Tibial nerve (tissue), 4 donors: ENCODE measurements around the gene EXOC4. TPM values are rescaled to one million over a fixed set of nuclear protein-coding genes. Genes with fewer than 3 reads are reported as not detected.

Experiments used
- DNase-seq, 2 donors: peaks; one replicate each; pipeline ENCODE4 v3.0.0-alpha.2; 2019; ENCODE audit warnings: low spot score in 2 of 2
- H3K27ac ChIP-seq, 4 donors: fragments of 200-600 bp; sonication (generic) in 3 of 4; one replicate each; pipeline ENCODE4 v1.5.1; 2017 to 2019; ENCODE audit warnings: mild to moderate bottlenecking in 1 of 4
- H3K27me3 ChIP-seq, 2 donors: fragments of 200-600 bp; sonication (generic) in 1 of 2; one replicate each; pipeline versions ENCODE4 v1.5.1 to v1.6.0; 2017 to 2019
- H3K36me3 ChIP-seq, 3 donors: fragments of 200-600 bp; sonication (generic); one replicate each; pipeline ENCODE4 v1.5.1; 2018 to 2019
- H3K4me1 ChIP-seq, 4 donors: fragments of 200-600 bp; sonication (generic) in 3 of 4; one replicate each; pipeline ENCODE4 v1.5.1; 2017 to 2019
- H3K4me3 ChIP-seq, 4 donors: fragments of 200-600 bp; sonication (generic) in 3 of 4; one replicate each; pipeline ENCODE4 v1.5.1; 2017 to 2019; ENCODE audit warnings: mild to moderate bottlenecking in 1 of 4, moderate library complexity in 1 of 4
- H3K9me3 ChIP-seq, 4 donors: fragments of 200-600 bp; sonication (generic) in 3 of 4; one replicate each; pipeline ENCODE4 v1.5.1; 2017 to 2019
- EP300 ChIP-seq, 2 donors: sonication (generic); formaldehyde crosslinking; IDR thresholded peaks; one replicate each; pipeline ENCODE4 v1.6.1; 2017; ENCODE audit warnings: antibody characterized with exemption in 2 of 2, mild to moderate bottlenecking in 1 of 2
- POLR2A ChIP-seq, 2 donors: fragments of 450-650 bp; IDR thresholded peaks; one replicate each; pipeline ENCODE4 v1.6.1; 2017; ENCODE audit warnings: antibody characterized with exemption in 2 of 2, mild to moderate bottlenecking in 2 of 2, moderate library complexity in 2 of 2
- WGBS, 2 donors: methylation state at CpG; one replicate each; pipeline ENCODE4 v1.1.5; 2018; 5-methylcytosine and 5-hydroxymethylcytosine counted together
- total RNA-seq, 4 donors: library from RNA; depleted of rRNA; stranded (reverse); fragments of >200 nt; gene quantifications; one replicate each; pipeline ENCODE4 v1.1.0, GENCODE V29; 2016
- TF ChIP-seq, protein P1 (sequence below), 5 experiments: fragments of 200-600 bp in 3 of 5; fragments of 450-650 bp in 2 of 5; sonication (generic) in 3 of 5; IDR thresholded peaks; one replicate each; pipeline ENCODE4 v1.5.1; 2016 to 2019; ENCODE audit warnings: antibody characterized with exemption in 5 of 5, mild to moderate bottlenecking in 3 of 5, moderate library complexity in 2 of 5

EXOC4 gene
- total RNA-seq, 4 donors from 2014 or later = 70.0 to 104 (median 85.8) TPM

DNA sequence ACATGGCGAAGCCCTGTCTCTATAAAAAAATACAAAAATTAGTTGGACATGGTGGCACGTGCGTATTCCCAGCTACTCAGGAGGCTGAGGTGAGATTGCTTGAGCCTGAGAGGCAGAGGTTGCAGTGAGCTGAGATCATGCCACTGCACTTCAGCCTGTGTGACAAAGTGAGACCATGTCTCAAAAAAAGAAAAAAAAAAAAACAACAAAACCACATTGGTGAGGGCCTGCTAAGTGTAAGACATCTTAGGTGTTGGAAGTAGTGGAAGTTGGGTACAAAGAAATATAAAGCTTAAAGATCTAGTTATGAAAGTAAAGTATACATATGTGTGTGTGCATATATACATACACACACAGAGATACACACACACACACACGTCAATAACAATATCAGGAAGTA lies 228.0 kb downstream of the EXOC4 start:
- no peaks in the 10 kb centered on the region for H3K4me1 ChIP-seq
- TF ChIP-seq POLR2A (IDR thresholded peaks at IDR 0.05) (no peak), EP300 (IDR thresholded peaks at IDR 0.05) (no peak)
- TF ChIP-seq, protein P1, sequence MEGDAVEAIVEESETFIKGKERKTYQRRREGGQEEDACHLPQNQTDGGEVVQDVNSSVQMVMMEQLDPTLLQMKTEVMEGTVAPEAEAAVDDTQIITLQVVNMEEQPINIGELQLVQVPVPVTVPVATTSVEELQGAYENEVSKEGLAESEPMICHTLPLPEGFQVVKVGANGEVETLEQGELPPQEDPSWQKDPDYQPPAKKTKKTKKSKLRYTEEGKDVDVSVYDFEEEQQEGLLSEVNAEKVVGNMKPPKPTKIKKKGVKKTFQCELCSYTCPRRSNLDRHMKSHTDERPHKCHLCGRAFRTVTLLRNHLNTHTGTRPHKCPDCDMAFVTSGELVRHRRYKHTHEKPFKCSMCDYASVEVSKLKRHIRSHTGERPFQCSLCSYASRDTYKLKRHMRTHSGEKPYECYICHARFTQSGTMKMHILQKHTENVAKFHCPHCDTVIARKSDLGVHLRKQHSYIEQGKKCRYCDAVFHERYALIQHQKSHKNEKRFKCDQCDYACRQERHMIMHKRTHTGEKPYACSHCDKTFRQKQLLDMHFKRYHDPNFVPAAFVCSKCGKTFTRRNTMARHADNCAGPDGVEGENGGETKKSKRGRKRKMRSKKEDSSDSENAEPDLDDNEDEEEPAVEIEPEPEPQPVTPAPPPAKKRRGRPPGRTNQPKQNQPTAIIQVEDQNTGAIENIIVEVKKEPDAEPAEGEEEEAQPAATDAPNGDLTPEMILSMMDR (IDR thresholded peaks at IDR 0.05) = no peak
- no peak overlapping the region for H3K27ac ChIP-seq
- no peaks in the 10 kb centered on the region for H3K27me3 ChIP-seq
- peaks cover 0 to 40% (median 0%) of the 10 kb centered on the region in 3 donors for H3K36me3 ChIP-seq
- H3K9me3 ChIP-seq = no peaks in the 10 kb centered on the region
- DNase-seq = no peak
- no peak overlapping the region for H3K4me3 ChIP-seq
- WGBS, 2 donors = 88 to 92% methylated on average over 4 of the region's 4 CpGs

DNA sequence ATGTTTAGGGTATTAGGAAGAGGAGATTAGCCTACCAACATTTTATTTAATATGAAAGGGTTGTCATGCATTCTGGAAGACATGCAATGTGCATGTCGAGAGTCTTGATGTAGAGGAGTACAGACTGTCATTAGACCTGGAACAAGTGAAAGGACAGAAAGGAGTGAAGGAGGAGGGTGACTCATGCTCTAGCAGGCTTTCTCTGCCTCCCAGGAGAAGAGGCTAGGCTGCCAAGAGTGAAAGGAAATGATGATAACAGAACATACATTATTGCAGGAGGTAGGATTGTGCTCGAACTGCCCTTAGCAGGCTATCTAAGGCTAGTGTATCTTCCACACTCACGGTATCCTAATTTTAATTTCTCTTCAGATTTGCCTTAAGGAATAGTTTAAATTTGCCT lies 228.8 kb downstream of the EXOC4 start:
- Histone ChIP-seq H3K9me3 (no peaks in the 10 kb centered on the region), H3K27me3 (no peaks in the 10 kb centered on the region), H3K27ac (no peak overlapping the region), H3K36me3 (peaks cover 0 to 34% (median 0%) of the 10 kb centered on the region in 3 donors), H3K4me3 (no peak overlapping the region), H3K4me1 (no peaks in the 10 kb centered on the region)
- TF ChIP-seq POLR2A (IDR thresholded peaks at IDR 0.05) = no peak
- TF ChIP-seq, protein P1 (IDR thresholded peaks at IDR 0.05) = no peak
- no peak for TF ChIP-seq EP300 (IDR thresholded peaks at IDR 0.05)
- DNase-seq = no peak
- 83 to 85% methylated on average over 3 of the region's 3 CpGs for WGBS, 2 donors

DNA sequence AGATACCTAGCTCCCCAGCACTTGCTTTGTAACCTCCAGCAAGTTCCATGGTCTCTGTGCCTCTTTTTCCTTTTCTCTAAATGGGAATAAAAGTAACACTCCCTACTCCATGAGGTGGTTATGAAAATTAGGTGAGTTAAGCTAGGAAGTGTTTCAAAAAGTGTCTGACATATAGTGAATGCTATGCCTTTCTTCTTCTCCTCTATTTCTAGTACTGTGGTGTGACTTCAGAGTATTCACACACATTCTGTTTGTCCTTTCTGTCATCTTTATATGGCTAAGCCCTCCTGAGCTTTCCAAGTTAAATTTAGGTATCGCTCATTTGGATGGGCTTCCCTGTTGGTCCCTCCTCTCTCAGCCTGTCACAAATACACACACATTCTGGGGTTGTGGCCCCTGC lies 229.7 kb downstream of the EXOC4 start:
- 80 to 92% methylated on average over 1 of the region's 1 CpG for WGBS, 2 donors

DNA sequence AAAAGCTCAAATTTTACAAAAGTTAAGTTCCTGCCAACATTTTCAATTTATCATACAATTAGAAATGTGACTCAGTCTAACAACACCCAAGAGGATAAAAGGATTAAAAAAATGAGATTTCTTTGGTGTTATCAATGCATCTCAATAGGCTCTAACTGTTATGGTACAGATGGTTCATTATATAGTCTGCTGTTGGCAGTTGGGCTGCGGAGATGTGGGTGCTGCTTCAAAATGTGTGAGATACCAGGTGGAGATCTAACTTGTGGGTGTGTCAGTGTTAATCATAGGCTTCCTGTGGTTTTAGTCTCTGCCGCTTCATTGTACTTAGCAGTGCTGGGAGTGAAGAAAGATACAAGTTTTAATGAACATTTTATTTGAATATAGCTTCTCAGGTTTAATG lies 231.2 kb downstream of the EXOC4 start:
- no peak for TF ChIP-seq EP300 (IDR thresholded peaks at IDR 0.05)
- H3K9me3 ChIP-seq = no peaks in the 10 kb centered on the region
- no peaks in the 10 kb centered on the region for H3K4me1 ChIP-seq
- H3K36me3 ChIP-seq = peaks cover 0 to 28% (median 0%) of the 10 kb centered on the region in 3 donors
- no peaks in the 10 kb centered on the region for H3K27me3 ChIP-seq
- H3K4me3 ChIP-seq = no peak overlapping the region
- DNase-seq = no peak
- 92 to 94% methylated on average over 2 of the region's 2 CpGs for WGBS, 2 donors
- no peak overlapping the region for H3K27ac ChIP-seq

More for the DNA sequence above, 229.7 kb downstream of the EXOC4 start:
- no peaks in the 10 kb centered on the region for H3K9me3 ChIP-seq
- DNase-seq = no peak
- no peaks in the 10 kb centered on the region for H3K4me1 ChIP-seq
- no peak overlapping the region for H3K4me3 ChIP-seq
- TF ChIP-seq EP300 (IDR thresholded peaks at IDR 0.05) (no peak), POLR2A (IDR thresholded peaks at IDR 0.05) (no peak)
- TF ChIP-seq, protein P1 (IDR thresholded peaks at IDR 0.05) = no peak
- peaks cover 0 to 27% (median 0%) of the 10 kb centered on the region in 3 donors for H3K36me3 ChIP-seq
- no peak overlapping the region for H3K27ac ChIP-seq
- H3K27me3 ChIP-seq = no peaks in the 10 kb centered on the region

DNA sequence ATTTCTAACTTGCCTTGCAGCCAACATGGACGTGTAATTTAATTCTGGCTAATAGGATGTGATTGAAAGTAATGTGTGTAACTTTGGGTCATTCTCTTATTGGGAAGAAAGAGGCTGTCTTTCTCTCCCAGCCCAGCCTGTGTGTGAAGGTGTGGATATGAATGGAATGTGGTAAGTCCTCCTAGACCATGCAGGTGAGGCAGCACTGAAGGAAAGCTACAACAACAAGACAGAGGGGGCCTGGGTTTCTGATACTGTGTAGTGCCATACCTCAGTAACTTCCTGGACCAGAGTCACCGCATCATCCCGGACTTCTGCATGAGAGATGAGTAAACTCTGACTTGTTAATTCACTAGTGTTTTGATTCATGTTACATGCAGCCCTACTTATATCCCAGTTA lies 237.0 kb downstream of the EXOC4 start:
- DNase-seq = no peak
- no peaks in the 10 kb centered on the region for H3K4me1 ChIP-seq
- TF ChIP-seq EP300 (IDR thresholded peaks at IDR 0.05) (no peak), POLR2A (IDR thresholded peaks at IDR 0.05) (no peak)
- TF ChIP-seq, protein P1 (IDR thresholded peaks at IDR 0.05) = no peak
- no peak overlapping the region for H3K27ac ChIP-seq
- no peak overlapping the region for H3K4me3 ChIP-seq
- peaks cover 0 to 13% (median 0%) of the 10 kb centered on the region in 3 donors for H3K36me3 ChIP-seq
- H3K27me3 ChIP-seq = no peaks in the 10 kb centered on the region
- 90 to 94% methylated on average over 3 of the region's 3 CpGs for WGBS, 2 donors
- no peaks in the 10 kb centered on the region for H3K9me3 ChIP-seq

DNA sequence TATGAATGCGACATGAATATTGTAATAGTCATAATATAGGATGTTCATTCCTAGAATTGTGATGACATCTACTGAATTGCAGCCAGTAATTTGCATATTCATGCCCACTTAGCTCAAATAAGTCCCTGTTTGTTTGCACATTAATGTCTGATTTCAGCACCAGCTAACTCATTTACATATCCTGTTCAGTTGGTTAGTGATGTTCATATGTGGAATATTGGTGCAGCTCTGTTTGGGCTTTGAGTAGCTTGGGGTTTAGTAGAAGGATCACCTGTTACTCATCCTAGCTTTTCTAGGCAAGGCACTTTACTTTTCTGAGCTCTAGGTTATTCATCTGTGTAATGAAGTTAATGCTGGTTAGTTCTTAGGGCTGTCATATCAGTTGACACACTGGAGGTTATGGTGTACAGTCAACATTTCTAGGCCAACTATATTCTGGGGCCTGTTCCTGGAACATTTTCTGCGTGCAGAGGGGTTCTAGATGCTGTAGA lies 238.4 kb downstream of the EXOC4 start:
- H3K27me3 ChIP-seq = no peaks in the 10 kb centered on the region
- 90 to 93% methylated on average over 2 of the region's 2 CpGs for WGBS, 2 donors
- H3K4me1 ChIP-seq = no peaks in the 10 kb centered on the region
- TF ChIP-seq EP300 (IDR thresholded peaks at IDR 0.05) = no peak
- TF ChIP-seq POLR2A (IDR thresholded peaks at IDR 0.05) = no peak
- TF ChIP-seq, protein P1 (IDR thresholded peaks at IDR 0.05) = no peak
- peaks cover 0 to 18% (median 0%) of the 10 kb centered on the region in 3 donors for H3K36me3 ChIP-seq
- H3K9me3 ChIP-seq = no peaks in the 10 kb centered on the region
- no peak overlapping the region for H3K4me3 ChIP-seq
- no peak for DNase-seq
- no peak overlapping the region for H3K27ac ChIP-seq
